Esophagus (tissue), 2 donors: ENCODE results near the gene CD4. TPM values are rescaled to one million over a fixed set of nuclear protein-coding genes. Genes with fewer than 3 reads are reported as not detected.

ENCODE experiments used
- H3K27ac ChIP-seq, 2 donors: one replicate each; pipeline ENCODE4 v1.5.1; 2013; ENCODE audit warnings: low read depth in 2 of 2, mild to moderate bottlenecking in 2 of 2, inconsistent platforms in 1 of 2, low read length in 1 of 2, moderate library complexity in 1 of 2
- H3K27me3 ChIP-seq, 2 donors: one replicate each; pipeline ENCODE4 v1.6.1; 2013; ENCODE audit warnings: low read length in 2 of 2, control low read depth in 1 of 2, mild to moderate bottlenecking in 1 of 2; ENCODE audit not compliant: insufficient read depth in 2 of 2, control insufficient read depth in 1 of 2
- H3K36me3 ChIP-seq, 2 donors: one replicate each; pipeline ENCODE4 v1.6.1; 2013; ENCODE audit warnings: low read length in 1 of 2; ENCODE audit not compliant: control insufficient read depth in 2 of 2, insufficient read depth in 2 of 2
- H3K4me1 ChIP-seq, 2 donors: one replicate each; pipeline ENCODE4 v1.6.1; 2013; ENCODE audit warnings: low read length in 1 of 2; ENCODE audit not compliant: control insufficient read depth in 2 of 2, insufficient read depth in 2 of 2
- H3K4me3 ChIP-seq, 2 donors: one replicate each; pipeline ENCODE4 v1.5.1; 2013; ENCODE audit warnings: low read length in 2 of 2, mild to moderate bottlenecking in 2 of 2, low read depth in 1 of 2, moderate library complexity in 1 of 2
- H3K9me3 ChIP-seq, 2 donors: one replicate each; pipeline ENCODE4 v1.6.1; 2013; ENCODE audit warnings: mild to moderate bottlenecking in 2 of 2, low read depth in 1 of 2, low read length in 1 of 2, moderate library complexity in 1 of 2; ENCODE audit not compliant: control insufficient read depth in 2 of 2, insufficient read depth in 1 of 2
- WGBS, 2 donors: extraction: QIAGEN DNeasy Blood & Tissue Kit; methylation state at CpG; one replicate each; pipeline ENCODE4 v1.1.7; 2013; 5-methylcytosine and 5-hydroxymethylcytosine counted together
- polyA plus RNA-seq, 2 donors: library from polyadenylated mRNA; stranded (reverse); fragments of 200-250 nt; gene quantifications; one replicate each; pipeline ENCODE4 v1.2.3, GENCODE V29; 2013
- donor health status: healthy with polysubstance abuse.
- donor health status: Bipolar disorder and iron deficiency.

The CD4 gene
- polyA plus RNA-seq, 2 donors = 1.4 to 2.3 TPM

GRCh38 chr12:6830999-6831398 is 41.7 kb downstream of the CD4 start:
- Histone ChIP-seq H3K36me3 (peaks cover 0 to 5% of the 10 kb centered on the region in 2 donors), H3K27ac (no peak overlapping the region), H3K9me3 (no peaks in the 10 kb centered on the region), H3K4me1 (peaks cover 0 to 9% of the 10 kb centered on the region in 2 donors), H3K4me3 (no peak overlapping the region), H3K27me3 (no peaks in the 10 kb centered on the region)
- WGBS, 2 donors = 87 to 88% methylated on average over 6 of the region's 6 CpGs

- Histone ChIP-seq H3K27ac (no peak overlapping the region), H3K4me1 (peaks cover 0 to 9% of the 10 kb centered on the region in 2 donors), H3K4me3 (no peak overlapping the region), H3K36me3 (peaks cover 0 to 5% of the 10 kb centered on the region in 2 donors), H3K9me3 (no peaks in the 10 kb centered on the region), H3K27me3 (no peaks in the 10 kb centered on the region)
- WGBS, 2 donors = 86 to 90% methylated on average over 12 of the region's 12 CpGs
Observed at GRCh38 chr12:6831450-6831995, 42.2 kb downstream of the CD4 start.

- Histone ChIP-seq H3K4me1 (peaks cover 0 to 9% of the 10 kb centered on the region in 2 donors), H3K36me3 (peaks cover 0 to 5% of the 10 kb centered on the region in 2 donors), H3K27me3 (no peaks in the 10 kb centered on the region), H3K4me3 (no peak overlapping the region), H3K9me3 (no peaks in the 10 kb centered on the region), H3K27ac (no peak overlapping the region)
- 93 to 94% methylated on average over 4 of the region's 4 CpGs for WGBS, 2 donors
Observed at GRCh38 chr12:6832125-6832524, 42.8 kb downstream of the CD4 start.

GRCh38 chr12:6833189-6833890 is 44.0 kb downstream of the CD4 start:
- Histone ChIP-seq H3K27me3 (no peaks in the 10 kb centered on the region), H3K4me1 (peaks cover 0 to 9% of the 10 kb centered on the region in 2 donors), H3K36me3 (peaks cover 0 to 5% of the 10 kb centered on the region in 2 donors), H3K27ac (no peak overlapping the region), H3K9me3 (no peaks in the 10 kb centered on the region), H3K4me3 (no peak overlapping the region)
- 82 to 83% methylated on average over 6 of the region's 6 CpGs for WGBS, 2 donors

- peaks cover 0 to 7% of the 10 kb centered on the region in 2 donors for H3K36me3 ChIP-seq
- 65 to 76% methylated on average over 1 of the region's 1 CpG for WGBS, 2 donors
Observed at GRCh38 chr12:6834254-6834653, 44.9 kb downstream of the CD4 start.

GRCh38 chr12:6834873-6835272 is 45.5 kb downstream of the CD4 start:
- H3K4me1 ChIP-seq = no peaks in the 10 kb centered on the region
- H3K36me3 ChIP-seq = peaks cover 0 to 7% of the 10 kb centered on the region in 2 donors
- no peak overlapping the region for H3K27ac ChIP-seq
- no peak overlapping the region for H3K4me3 ChIP-seq
- H3K9me3 ChIP-seq = no peaks in the 10 kb centered on the region
- H3K27me3 ChIP-seq = no peaks in the 10 kb centered on the region
- 74 to 78% methylated on average over 5 of the region's 5 CpGs for WGBS, 2 donors

More at GRCh38 chr12:6834254-6834653, 44.9 kb downstream of the CD4 start:
- no peaks in the 10 kb centered on the region for H3K9me3 ChIP-seq
- H3K4me1 ChIP-seq = peaks cover 0 to 3% of the 10 kb centered on the region in 2 donors
- no peaks in the 10 kb centered on the region for H3K27me3 ChIP-seq
- no peak overlapping the region for H3K4me3 ChIP-seq
- no peak overlapping the region for H3K27ac ChIP-seq

- H3K36me3 ChIP-seq = peaks cover 0 to 7% of the 10 kb centered on the region in 2 donors
- no peak overlapping the region for H3K4me3 ChIP-seq
- H3K27ac ChIP-seq = no peak overlapping the region
- WGBS, 2 donors = 89 to 95% methylated on average over 16 of the region's 16 CpGs
- no peaks in the 10 kb centered on the region for H3K9me3 ChIP-seq
- no peaks in the 10 kb centered on the region for H3K27me3 ChIP-seq
- no peaks in the 10 kb centered on the region for H3K4me1 ChIP-seq
Observed at GRCh38 chr12:6836851-6837250, 47.5 kb downstream of the CD4 start.

- H3K27me3 ChIP-seq = no peaks in the 10 kb centered on the region
- no peaks in the 10 kb centered on the region for H3K9me3 ChIP-seq
- H3K4me1 ChIP-seq = no peaks in the 10 kb centered on the region
- 90 to 92% methylated on average over 25 to 26 of the region's 26 CpGs for WGBS, 2 donors
- peaks cover 0 to 7% of the 10 kb centered on the region in 2 donors for H3K36me3 ChIP-seq
- H3K27ac ChIP-seq = no peak overlapping the region
- no peak overlapping the region for H3K4me3 ChIP-seq
Observed at GRCh38 chr12:6837370-6838060, 48.2 kb downstream of the CD4 start.

- Histone ChIP-seq H3K4me3 (no peak overlapping the region), H3K27ac (no peak overlapping the region), H3K27me3 (no peaks in the 10 kb centered on the region), H3K9me3 (no peaks in the 10 kb centered on the region), H3K4me1 (no peaks in the 10 kb centered on the region), H3K36me3 (peaks cover 0 to 3% of the 10 kb centered on the region in 2 donors)
- WGBS, 2 donors = 90 to 91% methylated on average over 16 of the region's 16 CpGs
Observed at GRCh38 chr12:6838854-6839253, 49.5 kb downstream of the CD4 start.
